ENCODE measurements around the gene BCL2L15.
A peak's percentile ranks its signal among the peaks of the same experiment; 100 is the strongest.

Gene BCL2L15

DNA sequence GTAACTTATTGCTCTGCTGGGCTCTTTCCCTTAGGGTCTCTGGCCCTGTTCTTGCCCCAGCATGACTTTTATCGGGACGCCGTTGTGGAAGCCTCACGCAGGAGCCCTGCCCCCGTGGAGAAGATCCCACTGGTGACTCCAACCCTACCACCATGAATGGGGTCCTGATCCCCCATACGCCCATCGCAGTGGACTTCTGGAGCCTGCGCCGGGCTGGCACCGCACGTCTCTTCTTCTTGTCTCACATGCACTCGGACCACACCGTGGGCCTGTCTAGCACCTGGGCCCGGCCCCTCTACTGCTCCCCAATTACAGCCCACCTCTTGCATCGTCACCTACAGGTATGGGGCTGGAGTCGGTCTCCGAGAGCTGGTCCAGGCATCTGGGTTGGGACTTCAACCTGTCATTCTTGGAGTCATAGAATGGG, 18.1 kb upstream of the BCL2L15 start:
- no peak for DNase-seq (ENCODE audit: low read depth)

DNA sequence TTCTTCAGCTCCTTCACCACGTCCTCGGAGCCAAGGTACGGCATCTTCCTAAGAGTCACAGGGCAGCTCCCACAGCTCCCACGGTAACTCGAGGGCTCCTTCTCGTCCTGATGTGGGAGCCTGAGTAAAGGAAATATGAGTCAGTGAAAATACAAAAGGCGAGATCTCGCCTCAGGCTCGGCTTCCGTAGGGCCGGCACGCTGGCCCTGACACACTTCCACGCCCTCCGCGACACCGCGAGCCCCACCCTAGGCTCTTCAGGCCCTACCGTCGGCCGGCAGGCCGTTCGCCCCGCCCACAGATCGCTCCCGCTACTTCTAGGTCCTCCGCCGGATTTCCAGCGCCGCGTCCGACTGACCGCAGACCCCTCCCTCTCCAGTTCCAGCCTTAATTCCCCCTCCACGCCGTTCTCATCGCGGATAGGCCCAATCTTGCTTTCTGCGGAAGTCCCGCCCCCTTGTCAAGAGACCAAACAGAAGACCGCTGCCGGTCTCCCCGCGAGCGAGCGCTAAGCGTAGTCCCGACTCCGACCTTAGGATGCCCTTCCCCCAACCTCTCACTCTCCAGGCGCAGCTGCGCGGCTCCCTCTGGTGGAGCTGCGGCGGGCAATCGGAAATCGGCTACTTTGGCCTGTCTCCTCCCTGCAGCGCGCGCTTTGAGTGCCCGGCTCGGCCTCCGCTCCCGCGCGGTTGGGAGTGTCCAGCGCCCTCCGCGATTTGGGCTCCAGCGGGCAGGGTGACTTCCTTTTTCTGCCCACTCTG, 17.5 kb upstream of the BCL2L15 start, which contains the start of the genes AP4B1 and DCLRE1B:
AP4B1 (minus strand) TSS at position 126 of the 761 bp plus-strand sequence; CDS start at position 44, 82 bp downstream.
DCLRE1B (plus strand) TSS at position 653 of the 761 bp plus-strand sequence. CDS start 261 bp downstream, outside the sequence.
- peak; percentile 93 for DNase-seq (ENCODE audit: low read depth)

DNA sequence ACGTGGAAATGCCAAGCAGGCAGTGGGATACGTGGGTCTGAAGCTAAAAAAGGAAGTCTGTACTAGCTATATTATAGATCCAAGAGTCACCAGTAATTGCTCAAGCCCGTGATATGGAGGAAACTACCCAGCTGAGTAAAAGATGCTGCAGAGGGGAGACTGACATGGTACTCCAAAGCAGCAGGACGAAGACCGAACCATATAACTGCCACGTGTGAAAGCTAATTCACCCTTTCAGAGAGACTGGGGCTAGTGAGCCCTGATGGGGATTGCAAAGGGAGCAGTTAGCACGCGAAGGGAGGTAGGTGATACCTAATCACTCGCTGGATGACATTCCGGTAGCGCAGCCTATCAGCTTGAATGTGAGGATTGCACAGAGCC, 16.9 kb upstream of the BCL2L15 start:
- no peak for DNase-seq (ENCODE audit: low read depth)

DNA sequence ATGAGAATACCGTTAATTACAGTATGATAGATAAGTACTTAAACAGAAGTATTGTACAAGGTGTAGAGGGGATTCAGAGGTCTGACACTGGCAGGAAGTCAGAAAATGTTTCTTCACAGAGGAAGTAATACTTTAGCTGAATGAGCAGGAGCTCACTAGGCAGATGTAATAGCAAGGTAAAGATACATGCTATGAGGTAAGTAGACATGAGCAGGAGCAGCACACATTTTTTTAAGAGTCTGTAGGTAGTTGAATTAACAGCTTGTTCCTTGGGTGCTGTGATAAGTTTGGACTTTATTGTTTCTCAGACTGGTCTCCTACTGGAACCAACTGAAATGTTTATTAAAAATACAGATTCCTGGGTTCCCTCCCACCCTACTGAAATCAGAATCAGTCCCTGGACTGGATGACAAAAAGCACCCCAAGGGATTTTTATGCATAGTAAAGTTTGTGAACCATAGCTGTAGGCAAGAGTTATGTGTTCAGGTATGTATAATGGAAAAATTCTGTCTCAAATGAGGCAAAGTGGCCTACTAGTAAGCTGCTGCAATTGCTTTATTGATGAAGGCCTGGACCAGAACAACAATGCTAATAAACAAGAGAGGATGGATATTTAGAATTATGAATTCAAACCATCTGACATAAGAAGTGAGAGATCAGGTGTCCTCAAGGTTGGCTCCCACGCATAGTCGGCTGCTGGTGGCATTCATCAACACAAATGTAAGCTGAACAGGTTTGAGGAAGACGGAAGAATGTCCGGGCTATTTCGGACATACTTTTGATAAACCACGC, 16.3 kb upstream of the BCL2L15 start:
- DNase-seq (ENCODE audit: low read depth), result no peak

DNA sequence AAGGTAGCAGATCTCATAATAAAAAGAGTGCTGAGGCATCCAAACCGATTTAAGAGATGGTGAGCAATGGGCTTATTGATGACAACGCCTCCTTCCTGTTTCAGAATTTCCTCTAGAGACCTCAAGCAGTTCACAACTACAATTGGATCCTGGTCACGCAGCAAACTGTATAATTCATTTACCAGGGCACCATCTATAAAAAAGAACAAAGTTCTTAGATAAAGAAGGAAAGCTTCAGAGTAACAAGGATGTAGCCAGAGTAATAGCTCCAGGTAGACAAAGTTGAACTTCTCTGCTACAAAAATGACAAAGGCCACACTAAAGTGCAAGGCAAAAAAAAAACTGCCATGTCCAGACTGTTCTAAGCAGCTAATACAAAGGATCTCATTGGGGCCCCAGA, 13.8 kb upstream of the BCL2L15 start:
- DNase-seq (ENCODE audit: low read depth), result no peak

DNA sequence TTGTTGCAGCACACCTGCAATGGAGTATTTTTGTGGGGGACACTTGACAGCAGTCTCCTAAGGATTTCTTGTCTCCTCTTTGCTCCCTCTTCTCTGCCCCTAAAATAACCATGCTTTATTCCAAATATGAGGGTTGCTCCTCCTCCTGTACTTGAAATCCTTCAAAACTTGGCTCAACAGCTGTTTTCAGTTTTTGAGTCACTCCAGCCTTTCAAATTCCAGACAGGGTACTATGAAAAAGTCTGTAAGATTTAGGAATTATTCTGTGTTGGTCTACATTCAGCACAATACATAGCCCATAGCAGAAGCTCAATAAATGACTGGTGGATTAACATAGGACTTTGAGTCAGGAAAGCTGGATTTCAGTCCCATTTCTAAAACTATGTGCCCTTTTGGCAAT, 11.7 kb upstream of the BCL2L15 start:
- DNase-seq (ENCODE audit: low read depth), result no peak

DNA sequence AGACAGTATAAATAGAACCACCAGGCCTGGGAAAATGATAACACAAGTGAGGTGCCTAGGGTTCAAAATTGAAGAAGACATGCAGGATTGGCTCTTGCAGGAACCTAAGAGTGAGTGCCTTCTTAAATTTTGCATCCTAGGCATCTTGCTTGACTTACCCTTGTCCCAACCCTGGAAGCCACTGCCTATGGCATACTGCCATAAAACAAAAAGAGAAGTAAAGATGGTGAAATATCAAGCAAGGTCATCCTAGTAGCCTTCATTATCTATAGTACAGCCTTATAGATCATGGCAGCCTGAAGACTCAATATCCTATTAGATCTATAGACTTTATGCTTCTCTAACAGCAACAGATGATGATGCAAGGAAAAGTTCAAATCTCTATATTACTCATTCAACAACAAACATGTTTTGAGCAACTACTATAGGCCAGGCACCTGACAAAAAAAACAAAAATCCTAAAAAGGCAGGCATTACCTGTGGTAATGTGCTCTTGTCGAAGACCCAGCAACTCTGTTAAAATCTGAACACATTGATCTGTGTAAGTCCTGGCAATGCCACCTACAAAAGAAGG, 10.9 kb upstream of the BCL2L15 start:
- DNase-seq (ENCODE audit: low read depth), result no peak

DNA sequence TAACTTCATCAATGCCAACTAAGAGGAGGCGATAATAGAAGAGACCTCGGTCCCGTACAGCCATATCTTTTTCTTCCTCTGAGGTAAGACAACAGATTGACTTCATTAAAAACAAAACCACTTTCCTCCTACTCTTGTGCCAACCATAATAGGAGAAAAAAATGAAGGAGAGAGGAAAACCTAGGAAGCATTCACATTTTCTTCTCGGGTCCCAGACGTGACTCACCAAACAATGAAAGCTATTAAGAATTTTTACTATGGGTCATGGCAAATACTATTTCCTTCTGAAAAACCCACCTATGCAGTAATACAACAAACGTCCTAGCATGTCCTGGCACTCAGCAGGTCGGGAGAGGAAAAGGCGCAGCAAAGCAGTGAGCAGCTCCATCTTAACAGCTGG, 8.6 kb upstream of the BCL2L15 start:
- no peak for DNase-seq (ENCODE audit: low read depth)

DNA sequence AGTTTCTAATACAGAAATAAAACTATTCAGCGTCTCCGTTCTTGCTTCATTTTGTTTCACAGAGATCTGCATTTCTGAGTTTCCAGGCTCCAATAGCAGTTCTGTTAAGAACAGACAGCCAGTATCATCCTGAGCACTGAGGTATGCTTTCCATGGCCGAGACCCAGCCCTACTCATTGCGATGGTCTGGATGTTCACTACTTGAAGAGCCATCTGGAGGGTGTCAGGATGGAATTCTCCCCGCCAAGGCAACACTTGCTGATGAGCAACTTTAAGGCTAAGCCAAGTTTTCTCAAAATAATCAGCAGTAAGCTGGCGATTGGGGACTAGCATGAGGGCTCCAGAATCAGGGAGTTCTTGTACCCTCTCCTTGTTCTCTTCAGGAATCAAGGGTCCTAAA, 7.7 kb upstream of the BCL2L15 start:
- no peak for DNase-seq (ENCODE audit: low read depth)

DNA sequence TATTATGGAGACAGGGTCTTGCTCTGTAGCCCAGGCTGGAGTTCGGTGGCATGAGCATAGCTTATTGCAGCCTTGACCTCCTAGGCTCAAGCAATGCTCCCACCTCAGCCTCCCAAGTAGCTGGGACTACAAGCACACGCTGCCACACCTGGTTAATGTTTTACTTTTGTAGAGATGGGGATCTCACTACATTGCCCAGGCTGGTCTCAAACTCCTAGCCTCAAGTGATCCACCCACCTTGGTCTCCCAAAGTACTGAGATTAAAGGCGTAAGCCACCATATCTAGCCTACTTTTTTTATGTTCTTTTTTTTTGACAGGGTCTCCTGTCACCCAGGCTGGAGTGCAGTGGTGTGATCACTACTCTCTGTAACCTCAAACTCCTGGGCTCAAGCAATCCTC, 5.9 kb upstream of the BCL2L15 start:
- no peak for DNase-seq (ENCODE audit: low read depth)

DNA sequence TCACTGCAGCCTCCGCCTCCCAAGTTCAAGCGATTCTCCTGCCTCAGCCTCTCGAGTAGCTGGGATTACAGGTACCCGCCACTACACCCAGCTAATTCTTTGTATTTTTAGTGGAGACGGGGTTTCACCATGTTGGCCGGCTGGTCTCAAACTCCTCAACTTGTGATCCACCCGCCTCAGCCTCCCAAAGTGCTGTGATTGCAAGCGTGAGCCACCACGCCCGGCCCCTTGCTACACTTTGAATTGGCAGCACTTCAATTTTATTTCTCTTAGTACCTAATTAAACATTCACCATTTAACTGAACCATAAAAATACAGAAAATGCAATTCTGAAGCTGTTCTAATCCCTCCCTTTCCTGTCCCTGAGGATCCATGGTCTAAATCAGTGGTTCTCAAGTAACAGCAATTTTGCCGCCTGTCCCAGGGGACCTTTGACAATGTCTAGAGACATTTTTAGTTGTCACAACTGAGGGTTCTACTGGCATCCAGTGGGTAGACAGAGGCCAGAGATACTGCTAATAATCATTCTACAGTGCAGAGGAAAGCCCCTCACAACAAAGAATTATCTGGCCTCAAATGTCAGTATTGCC, 4.3 kb upstream of the BCL2L15 start:
- DNase-seq (ENCODE audit: low read depth), result no peak

DNA sequence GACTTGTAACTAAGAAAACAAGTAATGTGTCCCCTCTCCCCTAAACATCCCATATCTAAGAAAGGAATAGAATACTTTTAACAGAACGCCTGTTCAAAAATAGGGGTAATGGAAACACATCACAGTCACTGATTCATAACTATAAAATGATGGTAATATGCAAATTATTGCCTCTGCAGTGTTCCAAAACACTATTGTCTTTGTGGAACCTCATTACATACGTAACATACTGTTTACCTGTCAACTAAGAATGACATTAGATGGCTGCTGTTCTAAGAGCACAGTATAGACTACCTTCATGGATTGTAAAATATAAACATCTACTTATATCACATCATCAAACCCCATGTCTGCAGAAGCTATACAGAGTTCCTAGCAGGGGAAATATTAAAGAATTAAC, 3.4 kb upstream of the BCL2L15 start:
- DNase-seq (ENCODE audit: low read depth), result no peak

DNA sequence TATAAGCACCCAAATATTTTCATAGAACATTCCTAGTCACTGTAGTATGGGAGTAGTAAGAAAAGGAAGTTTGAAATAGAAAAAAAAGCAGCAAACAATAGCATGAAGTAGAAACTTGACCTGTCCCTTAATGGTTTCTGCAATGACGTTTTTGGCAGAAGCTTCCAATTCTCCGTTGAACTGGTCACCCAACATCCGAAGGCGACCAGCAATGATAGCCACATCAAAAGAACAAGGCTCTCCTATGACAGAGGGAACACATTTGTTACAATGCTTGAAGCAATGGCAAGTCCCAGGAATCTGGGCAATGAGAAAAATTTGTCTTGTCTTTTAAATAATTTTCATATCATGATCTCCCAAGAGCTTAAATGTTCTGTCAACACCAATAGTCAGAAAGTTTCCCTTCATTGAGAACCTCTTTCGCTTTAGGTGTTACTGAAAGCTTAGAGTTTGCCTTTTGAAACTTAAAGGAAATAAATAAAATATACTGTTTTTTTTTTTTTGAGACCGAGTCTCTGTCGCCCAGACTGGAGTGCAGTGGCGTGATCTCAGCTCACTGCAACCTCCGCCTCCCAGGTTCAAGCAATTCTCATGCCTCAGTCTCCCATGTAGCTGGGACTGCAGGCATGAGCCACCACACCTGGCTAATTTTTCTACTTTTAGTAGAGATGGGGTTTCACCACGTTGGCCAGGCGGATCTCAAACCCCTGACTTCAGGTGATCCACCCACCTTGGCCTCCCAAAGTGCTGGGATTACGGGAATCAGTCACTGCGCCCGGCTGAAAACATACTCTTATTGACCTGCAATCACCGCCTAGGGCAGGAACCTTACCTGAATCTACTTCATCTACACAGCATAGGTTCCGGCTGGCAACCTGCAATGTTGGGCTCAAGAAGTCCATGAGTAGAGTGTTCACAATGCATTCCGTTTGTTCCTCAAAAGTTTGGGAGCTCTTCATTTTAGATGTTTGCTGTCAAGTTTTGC, 672 bp downstream of the BCL2L15 start:
- DNase-seq (ENCODE audit: low read depth), result no peak

DNA sequence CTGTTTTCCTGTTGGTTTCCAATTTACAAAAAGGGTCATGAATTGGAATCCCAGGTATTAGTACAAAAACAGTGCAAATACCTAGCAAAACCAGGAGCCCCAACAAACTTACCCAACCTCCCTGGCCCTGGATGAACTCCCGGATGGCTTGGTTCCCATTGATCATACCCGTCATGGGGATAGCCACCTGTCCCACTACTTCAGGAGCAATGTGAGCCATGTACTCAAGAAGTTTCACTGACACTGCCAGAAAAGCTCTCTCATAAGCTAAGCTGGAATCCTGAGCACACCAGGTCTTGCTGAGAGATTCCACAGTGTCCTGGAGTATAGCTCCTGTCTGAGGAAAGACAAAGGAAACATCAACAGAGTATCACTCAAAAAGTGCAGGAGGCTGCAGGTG, 5.7 kb downstream of the BCL2L15 start:
- DNase-seq (ENCODE audit: low read depth), result no peak

DNA sequence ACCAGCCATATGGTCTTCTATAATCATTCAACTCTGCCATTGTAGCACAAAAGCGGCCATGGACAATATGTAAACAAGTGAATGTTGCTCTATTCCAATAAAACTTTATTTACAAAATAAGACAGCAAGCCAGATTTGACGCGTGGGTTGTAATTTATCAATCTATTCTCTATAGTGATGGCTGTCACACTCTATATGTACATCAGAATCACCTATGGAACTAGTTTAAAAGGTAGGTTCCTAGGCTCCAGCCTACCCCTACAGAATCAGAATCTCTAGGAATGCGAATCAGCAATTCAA, 7.7 kb downstream of the BCL2L15 start:
- DNase-seq (ENCODE audit: low read depth), result no peak

DNA sequence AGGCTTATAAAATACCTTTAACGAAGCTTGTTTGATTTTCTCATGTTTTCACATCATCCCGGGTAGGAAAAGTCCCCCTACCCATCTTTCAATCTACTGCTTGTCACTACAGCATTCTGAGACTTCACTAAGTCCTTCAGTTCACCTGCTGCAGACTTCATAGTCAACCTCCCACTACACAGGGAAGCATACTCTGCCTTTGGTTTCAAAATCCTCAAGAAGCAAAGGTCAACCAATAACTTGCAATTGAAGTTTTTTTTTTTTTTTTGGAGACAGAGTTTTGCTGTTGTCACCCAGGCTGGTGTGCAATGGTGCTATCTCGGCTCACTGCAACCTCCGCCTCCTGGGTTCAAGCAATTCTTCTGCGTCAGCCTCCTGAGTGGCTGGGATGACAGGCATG, 11.2 kb downstream of the BCL2L15 start:
- no peak for DNase-seq (ENCODE audit: low read depth)

DNA sequence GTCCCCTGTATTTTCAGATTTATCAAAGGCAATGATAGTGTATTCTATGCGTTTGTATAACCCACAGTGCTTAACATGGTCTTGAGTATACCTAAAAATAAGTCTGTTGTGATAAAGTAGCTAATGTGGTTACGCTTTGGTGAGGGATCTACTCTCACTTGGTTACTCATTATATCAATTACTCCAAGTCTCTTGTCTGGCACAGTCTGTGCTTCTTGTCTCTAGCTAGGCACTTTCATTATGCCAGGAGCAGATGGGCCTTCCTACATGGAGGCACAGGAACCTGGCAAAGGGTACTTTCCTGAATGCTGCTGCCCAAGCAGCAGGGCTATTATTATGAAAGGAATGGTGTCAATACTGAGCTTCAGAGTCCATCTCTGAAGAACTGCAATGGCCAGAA, 11.7 kb downstream of the BCL2L15 start:
- no peak for DNase-seq (ENCODE audit: low read depth)

DNA sequence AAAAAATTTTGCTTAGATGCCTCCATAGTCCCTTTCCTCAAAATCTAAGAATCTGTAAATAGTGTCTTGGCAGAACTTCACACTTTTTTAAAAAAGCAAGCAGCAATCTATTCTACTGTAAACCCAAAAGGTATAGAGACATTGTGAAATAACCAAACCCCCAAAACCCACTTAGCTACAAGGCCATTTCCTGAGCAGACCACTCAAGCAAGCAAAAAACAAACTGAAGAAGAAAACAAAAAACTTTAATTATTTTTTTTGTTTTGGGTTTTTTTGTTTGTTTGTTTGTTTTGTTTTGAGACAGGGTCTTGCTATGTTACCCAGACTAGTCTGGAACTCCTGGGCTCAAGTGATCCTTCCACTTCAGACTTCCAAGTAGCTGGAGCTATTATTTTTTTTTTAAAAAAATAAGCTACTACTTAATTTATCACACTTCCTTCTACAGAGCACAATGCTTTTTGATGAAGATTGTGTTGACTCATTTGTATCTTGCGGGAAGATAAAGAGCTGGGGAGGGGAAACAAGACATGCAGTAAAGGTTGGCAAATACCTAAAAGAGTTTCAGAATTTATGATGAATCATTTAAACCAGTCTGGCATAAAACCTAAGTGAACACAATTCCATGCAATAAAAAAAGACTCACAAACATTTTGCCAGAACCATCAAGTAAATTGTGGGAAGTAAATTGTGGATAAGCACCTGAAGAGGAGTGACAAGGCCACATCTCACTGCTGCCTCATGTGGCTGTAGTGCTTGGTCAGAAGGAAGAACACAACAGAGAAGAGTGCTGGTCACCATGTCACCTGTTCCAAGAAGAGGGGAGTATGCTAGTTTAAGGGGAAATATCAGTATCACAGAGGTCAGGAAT, 13.1 kb downstream of the BCL2L15 start:
- DNase-seq (ENCODE audit: low read depth), result no peak

DNA sequence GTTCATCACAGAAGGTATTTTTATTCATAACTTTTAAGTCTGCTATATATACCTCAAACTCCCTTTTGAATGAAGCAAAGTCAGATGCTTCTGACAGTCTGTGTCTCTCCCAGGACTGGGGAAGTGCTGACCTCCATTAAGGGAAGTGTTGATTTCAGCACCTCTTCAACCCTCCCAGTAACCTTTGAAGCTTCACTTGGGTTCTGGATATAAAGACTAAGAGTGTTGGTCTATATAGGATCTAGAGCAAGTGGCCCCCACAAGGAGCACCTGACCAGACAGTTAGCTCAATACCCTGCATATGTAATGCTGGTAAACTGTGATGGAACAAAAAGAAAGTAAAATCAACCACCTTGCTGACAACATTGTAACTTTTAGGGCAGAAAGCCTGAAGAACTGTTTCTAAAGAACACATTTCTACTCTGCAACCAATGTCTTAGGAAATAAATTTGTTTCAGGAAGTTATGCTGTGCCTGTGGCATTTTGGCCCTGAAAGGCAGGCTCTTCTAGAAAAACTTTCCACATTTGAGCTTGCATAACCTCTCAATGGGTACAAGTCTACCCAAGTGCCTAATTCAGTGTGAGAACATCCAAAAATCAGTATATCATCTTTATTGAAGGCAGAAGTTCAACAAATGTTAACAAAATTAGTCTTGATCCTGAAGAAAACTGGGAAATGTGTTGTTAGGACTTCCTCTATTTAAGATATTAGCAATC, 15.0 kb downstream of the BCL2L15 start:
- DNase-seq (ENCODE audit: low read depth), result no peak

DNA sequence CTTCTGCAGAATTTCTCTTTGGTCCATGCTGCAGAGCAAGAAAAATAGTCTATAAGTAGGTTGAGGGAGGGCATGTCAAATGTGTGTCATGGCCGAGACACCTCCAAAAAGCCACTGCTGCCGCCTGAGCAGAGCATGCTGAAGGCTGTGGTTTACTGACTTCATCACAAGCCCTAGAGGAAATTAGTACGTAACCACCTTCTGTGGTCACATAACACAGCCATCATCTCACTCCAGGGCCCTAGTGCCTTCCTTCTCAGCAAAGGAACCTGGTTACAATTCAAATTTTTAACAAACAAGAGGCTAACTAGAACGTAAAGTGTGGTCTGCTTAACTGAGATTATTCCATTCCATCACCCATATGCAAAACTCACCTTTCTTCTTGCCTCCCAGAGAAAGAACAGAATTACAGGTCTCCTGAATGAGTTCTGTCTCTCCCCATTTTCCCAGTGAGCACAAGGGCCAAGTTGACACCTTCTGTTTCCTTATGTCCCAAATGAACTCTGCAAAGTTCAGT, 15.7 kb downstream of the BCL2L15 start, which contains the start of gene PTPN22:
PTPN22 (minus strand) TSS at position 116 of the 517 bp plus-strand sequence.
- DNase-seq (ENCODE audit: low read depth), result peak; percentile 55
